SW 1271 (cell line): ENCODE results near the gene SNAPIN.

ENCODE experiments used
- DNase-seq, 2 experiments: peaks; one replicate each; lab custom pipeline; 2025; lab: John Stamatoyannopoulos, UW

The SNAPIN gene

GRCh38 chr1:153658400-153659174, at the start of gene SNAPIN:
Gene SNAPIN, plus strand, starts transcription at chr1:153658703. Its CDS starts 41 bp downstream, at chr1:153658744.
- peak; percentile 38 to 75 for DNase-seq

DNA sequence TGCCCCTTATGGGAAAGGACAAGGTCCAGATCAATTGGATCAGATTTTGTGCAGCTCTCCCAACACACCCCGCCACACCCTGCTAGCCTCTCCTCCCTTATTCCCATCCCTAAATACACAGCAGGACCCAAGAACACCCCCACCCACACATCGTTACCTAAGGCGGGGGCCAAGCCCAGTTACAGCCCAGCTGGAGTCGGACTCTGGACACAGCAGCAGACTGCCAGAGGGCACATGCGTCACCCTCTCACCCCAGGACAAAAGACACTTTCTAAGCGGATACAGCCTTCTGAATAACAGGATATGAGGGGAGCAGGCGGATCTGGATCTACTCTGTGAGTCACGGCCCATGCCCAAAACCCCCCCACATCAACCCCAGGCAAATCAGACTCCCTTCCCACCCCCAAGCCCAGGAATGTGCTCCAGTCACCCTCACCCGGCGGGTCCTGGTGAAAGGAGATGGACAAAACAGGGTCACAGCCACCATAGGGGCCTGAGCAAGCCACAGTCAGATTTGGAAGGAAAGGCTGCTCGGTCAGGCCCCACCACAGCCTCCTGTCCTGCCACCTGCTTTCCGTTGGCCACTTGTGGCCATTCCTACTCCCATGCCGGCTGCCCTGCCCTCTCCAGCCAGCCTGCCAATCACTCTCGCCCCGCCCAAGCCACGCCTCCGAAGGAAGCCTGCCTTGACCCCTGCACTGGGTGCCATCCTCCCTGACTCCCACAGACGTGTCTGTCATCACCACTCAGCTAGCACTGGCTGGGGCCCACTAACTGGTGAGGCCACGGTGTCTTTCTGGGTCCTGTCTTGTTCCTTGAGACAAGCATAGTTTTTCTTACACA, 49.5 kb upstream of the SNAPIN start:
- peak; percentile 74 to 87 for DNase-seq

DNA sequence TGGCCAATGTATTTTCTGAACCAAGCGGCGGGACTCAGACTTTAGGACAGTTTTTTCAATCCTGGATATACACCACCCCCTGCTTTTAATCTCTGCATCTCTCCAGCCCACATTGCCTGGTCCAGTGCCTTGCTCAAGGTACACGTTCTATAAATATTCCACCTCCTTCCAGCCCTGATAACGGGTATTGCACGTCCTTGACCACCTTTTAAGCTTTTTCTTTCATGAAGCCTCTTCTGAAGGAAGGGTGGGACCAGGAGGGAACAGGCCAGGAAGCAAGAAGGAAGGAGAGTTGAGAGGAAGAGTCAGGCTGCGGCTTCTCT, 49.0 kb upstream of the SNAPIN start:
- DNase-seq = no peak

DNA sequence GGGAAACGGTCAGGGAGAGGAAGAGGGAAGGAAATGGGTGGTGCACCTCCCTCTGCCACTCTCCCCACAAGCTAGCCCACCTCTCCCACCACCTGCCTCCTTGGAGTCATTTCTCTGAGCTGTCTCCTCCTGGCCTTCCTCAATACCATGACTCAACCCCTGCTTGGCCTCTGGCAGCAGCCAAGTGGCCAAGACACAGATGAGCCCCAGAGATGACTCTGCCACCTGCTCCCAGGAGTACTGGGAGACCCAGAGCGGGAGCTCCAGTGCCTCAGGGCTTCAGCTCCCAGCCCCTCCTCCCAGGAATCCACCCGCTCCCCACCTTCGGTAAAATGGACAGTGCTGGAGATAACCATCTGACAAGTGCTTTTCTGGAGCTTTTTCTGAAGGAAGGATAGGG, 48.2 kb upstream of the SNAPIN start:
- DNase-seq = peak; percentile 1 to 9

DNA sequence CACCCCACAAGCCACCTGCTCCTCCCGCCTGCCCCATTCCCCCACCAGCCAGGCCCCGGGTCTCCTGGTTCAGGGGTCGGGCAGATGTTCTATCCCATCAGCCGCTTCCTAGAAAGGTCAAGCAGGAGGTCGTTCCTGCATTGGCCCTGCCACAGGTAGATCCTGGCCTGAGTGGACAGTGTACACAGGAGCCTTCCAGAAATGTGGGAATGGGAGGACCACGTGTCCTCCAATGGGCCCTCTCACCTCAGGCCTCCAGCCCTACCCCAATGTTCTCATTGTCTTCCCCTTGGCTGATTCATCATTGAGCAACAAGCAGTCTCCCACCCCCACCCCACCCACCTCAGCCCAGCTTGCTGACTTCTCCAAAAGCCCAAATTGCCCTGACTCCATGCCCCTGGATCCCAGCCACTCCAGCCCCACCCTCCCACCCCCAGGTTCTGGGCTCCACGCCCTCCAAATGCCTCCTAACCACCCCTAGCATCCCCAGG, 47.6 kb upstream of the SNAPIN start:
- no peak for DNase-seq

DNA sequence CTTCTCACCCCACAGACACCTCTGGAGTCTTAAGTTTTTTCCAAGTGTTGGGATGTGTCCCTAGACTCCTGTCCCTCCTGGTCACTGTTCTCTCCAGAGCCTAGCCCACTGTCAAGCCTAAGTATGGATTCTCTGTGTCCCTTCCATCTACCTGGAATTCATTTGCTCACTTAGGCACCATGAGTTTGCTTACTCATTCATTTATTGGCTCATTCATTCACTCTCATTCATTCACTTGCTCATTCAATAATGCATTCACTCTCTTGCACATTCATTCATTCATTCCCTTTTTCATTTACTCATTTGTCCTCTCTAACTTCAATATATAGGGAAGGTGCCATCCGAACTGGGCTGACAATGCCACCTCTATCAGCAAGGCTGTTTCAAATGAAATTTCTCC, 47.1 kb upstream of the SNAPIN start:
- DNase-seq = no peak

- no peak for DNase-seq
These were observed 46.3 kb upstream of the SNAPIN start for GRCh38 chr1:153612111-153612754.

GRCh38 chr1:153612755-153613331, 45.7 kb upstream of the SNAPIN start, which contains the start of gene S100A16:
Gene S100A16, minus strand, starts transcription at chr1:153613137. Its CDS starts 4,986 bp downstream, at chr1:153608151.
- peak; percentile 20 to 43 for DNase-seq

DNA sequence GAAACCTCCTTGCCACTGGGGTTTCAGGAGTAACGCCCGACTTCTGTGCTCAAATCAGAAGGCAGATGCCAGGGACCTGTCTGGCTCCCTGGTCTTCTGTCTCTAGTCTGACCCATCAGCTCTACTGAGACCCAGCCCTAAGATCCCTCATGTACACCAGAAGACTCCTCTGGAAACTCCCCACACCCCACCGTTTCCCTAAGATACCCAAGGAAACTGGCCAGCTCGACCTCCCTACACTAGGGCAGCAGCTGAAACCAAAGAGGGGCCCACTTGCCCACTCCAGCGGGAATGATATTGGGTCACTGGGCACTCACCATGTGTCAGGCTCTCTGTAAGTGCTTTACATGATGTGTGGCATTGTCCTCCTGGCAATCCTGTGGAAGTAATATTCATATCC, 45.1 kb upstream of the SNAPIN start:
- no peak for DNase-seq

GRCh38 chr1:153614189-153614900, 44.2 kb upstream of the SNAPIN start:
- no peak for DNase-seq

DNA sequence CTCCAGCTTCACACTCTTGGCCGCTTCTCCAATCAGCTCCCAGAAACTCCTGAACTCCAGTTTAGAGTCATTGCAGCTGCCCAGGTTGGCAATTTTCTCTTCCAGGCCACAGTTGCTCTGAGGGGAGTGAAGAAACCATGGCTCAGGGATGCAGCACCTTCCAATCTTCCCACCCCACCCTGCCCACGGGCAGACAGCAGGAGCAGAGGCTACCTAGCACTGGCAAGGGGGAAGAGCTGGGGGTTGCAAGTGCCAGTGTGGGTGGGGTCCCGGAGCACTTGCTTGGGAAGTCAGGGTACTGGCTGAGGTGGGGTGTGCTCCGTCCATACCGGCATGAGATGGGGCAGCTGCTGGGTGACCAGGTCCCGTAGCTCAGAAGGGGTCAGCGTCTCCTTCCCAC, 43.6 kb upstream of the SNAPIN start:
- no peak for DNase-seq

- no peak for DNase-seq
These were observed 43.1 kb upstream of the SNAPIN start for GRCh38 chr1:153615406-153615805.

DNA sequence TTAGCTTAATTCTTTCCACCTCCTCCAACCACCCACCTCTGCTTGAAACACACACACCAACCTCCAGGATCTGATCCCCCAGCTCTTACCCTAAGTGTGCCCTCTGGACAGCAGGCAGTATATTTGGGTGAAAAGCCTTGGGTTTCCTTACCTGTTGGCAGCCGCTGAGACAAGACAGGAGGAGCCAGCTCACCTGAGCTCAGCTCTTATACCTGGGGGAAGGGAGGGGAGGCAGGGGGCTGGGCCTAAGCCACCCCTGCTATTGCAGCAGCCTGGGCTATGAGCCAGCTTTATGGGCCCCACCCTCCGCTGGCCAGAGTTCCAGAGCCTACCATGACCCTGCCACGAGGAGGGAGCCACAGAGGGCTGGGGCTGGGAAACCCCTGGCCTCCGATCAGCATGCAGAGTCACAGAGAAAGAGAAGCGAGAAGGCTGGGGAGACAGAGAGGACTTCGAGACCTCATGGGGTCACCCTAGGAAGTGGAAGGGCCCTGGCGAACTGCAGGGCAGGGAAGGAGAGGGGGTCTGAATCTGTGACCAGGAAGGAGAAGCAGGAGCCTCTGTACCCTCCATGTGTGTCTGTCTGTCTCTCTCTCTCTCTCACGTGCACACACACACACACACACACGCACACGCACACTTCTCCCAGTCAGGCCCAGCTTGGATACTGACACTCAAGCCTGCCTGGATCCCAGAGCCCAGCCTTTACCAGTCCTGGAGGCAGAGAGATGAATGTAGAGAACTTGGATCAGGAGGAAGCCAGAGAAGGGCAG, 42.2 kb upstream of the SNAPIN start, which contains the start of gene S100A14:
Gene S100A14, minus strand, starts transcription at position 182 of the 773 bp plus-strand sequence. CDS start 467 bp downstream, outside the sequence.
- DNase-seq = no peak

DNA sequence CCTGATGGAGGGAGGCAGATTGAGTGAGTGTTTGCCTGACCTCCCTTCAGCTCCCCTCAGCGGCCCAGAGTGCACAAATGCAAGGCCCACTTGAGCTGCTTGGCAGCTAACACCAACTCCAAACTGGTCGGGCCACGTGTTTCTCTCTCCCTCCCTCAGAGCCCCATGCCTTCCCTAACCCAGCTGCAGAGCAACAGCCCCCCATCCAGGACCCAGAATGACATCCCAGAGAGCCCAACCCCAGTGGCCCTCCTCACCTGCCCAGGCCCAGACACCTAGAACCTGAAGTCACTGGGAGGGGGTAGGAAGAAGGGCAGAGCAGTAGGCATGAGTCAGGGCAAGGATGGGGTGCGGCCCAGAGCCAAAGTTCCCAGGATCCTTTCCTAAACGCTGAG, 41.6 kb upstream of the SNAPIN start:
- no peak for DNase-seq

GRCh38 chr1:153617663-153618062, 40.8 kb upstream of the SNAPIN start:
- DNase-seq = peak; percentile 61 to 71

GRCh38 chr1:153619171-153619570, 39.3 kb upstream of the SNAPIN start:
- no peak for DNase-seq

DNA sequence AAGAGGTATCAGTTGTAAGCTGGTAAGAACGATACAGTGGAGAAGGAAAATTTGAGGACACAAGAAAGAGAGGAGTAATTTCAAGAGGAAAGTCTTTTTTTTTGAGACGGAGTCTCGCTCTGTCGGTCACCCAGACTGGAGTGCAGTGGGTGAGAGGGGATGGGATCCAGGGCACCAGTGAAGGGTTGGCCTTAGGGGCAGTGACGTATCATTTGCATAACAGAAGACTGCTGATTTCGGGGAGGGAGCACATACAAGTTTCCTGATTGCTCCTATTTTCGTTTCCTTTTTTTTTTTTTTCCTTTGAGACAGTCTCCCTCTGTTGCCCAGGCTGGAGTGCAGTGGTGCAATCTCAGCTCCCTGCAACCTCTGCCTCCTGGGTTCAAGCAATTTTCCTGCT, 35.4 kb upstream of the SNAPIN start:
- DNase-seq = no peak

DNA sequence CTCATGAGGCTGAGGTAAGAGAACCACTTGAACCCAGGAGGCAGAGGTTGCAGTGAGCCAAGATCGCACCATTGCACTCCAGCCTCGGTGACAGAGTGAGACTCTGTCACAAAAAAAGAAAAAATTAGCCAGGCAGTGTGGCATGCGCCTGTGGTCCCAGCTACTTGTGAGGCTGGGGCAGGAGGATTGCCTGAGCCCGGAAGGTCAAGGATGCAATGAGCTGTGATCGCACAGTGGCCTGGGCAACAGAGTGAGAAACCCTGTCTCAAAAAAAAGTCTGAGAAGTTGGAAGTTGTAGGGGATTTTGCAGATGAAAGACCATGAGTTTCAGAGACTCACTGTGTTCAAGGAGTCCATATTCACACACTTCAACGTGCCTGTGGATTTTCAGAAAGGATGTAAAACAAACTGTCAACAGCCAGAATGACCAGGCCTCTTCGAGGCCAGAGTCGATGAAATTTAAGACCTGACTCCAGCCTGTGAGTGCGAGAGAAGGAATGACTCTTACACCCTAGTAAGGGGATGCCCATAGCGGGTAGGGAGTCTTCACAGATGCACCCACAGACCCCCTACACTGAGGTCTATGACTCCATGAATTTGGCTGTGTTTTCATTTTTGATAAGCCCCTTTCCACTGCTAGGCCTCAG, 33.4 kb upstream of the SNAPIN start:
- no peak for DNase-seq

- no peak for DNase-seq
These were observed 32.0 kb upstream of the SNAPIN start for GRCh38 chr1:153626477-153626903.
